ENCODE measurements around the gene ARG2.
A peak's percentile ranks its signal among the peaks of the same experiment; 100 is the strongest.

Gene ARG2

GRCh38 chr14:67619446-67620216, at the start of gene ARG2:
Gene ARG2, plus strand, starts transcription at chr14:67619920. Its CDS starts 58 bp downstream, at chr14:67619978.
- peak; percentile 77 for DNase-seq (ENCODE audit: low read depth)

DNA sequence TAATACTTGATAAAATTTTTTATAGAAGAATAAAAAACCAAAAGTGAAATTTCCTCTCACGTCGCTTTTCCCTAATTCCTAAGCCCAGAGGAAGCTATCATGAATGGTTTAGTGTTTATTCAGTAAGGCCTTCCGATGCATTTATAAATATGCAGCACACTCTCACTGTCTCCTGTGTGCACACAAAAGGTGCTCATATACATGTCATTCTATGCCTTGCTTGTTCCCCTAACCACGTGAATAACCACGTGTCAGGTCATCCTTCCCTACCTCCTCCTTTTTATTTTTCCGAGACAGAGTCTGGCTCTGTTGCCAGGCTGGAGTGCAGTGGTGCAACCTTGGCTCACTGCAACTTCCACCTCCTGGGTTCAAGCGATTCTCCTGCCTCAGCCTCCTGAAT, 49.3 kb upstream of the ARG2 start:
- DNase-seq (ENCODE audit: low read depth), result no peak

DNA sequence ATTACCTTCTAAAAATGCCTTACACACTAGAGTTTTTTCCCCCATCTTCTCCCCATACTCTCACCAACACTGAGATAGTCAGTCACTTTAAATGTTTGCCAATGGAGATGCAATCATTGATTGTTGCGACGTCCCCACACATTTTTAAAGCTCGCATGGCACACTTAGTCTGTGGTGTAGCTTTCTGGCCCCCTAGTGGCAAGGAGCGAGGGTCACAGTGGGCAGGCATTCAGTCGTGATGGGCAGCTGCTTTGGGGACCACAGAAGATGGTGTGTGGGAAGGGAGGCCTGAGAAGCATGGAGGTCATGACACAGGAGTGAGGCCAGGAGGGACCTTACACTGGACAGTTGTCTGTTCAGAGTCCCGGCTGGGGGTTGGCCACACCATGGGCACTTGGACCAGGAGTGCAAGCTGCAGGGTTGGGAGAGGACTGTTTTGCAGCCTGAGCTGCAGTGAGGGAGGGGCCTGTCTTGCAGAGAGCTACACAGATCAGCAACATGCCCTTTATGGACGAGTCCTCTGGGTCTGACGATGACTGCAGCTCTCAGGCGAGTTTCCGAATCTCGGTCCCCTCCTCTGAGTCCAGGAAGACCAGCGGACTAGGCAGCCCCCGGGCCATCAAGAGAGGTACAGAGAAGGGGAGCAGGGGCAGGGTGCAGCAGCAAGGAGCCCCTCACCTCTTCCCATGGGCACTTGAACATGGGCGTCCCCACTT, 48.3 kb upstream of the ARG2 start:
- DNase-seq (ENCODE audit: low read depth), result peak; percentile 48

DNA sequence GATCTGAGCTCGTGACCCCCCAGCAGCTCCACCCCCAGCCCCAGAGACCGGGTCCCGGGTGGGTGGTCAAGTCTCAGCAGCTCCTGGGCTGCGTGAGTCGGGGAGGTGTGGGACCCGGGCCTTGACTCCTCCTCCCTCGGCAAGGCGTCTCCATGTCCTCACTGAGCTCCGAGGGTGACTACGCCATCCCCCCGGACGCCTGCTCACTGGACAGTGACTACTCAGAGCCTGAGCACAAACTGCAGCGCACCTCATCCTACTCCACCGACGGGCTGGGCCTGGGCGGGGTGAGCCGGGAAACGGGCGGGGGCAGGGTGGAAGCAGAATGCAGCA, 47.8 kb upstream of the ARG2 start:
- DNase-seq (ENCODE audit: low read depth), result no peak

GRCh38 chr14:67572608-67573007, 47.1 kb upstream of the ARG2 start:
- no peak for DNase-seq (ENCODE audit: low read depth)

- DNase-seq (ENCODE audit: low read depth), result no peak
These were observed 46.3 kb upstream of the ARG2 start for GRCh38 chr14:67573228-67574010.

DNA sequence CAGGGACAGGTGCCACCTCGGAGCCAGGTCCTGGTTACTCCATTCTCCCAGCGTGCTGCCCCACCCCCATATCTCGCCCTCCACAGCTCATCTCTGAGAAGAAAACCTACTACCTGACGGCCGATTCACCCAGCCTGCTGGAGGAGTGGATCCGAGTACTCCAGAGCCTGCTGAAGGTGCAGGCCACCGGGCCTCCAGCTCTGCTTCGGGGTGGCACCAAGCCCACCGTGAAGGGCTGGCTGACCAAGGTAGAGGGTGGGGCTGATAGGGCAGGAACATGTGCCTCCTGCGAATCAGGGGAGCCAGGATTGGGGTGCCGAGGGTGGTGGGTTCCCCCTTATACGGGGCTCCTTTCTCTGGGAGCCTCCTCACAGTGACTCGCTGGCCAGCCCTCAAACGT, 45.6 kb upstream of the ARG2 start:
- no peak for DNase-seq (ENCODE audit: low read depth)

DNA sequence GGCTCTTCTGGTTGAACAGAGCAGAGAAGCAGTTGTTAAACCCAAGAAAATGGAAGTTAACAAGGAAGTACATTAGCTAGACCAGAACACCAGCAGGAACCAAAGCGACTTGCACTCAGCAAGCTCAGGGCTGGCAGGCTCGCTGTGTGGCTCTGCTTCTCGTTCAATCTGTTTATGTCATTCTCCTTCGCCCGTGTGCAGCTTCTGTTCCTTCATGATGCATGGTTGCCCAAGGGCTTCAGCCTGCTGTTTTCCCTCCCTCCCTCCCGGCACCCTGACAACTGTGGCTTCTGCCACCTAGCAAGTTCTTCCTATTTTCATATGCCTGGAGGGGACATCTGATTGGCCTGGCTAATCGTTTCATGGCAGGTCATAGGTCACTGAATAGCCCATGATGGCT, 44.9 kb upstream of the ARG2 start:
- no peak for DNase-seq (ENCODE audit: low read depth)

DNA sequence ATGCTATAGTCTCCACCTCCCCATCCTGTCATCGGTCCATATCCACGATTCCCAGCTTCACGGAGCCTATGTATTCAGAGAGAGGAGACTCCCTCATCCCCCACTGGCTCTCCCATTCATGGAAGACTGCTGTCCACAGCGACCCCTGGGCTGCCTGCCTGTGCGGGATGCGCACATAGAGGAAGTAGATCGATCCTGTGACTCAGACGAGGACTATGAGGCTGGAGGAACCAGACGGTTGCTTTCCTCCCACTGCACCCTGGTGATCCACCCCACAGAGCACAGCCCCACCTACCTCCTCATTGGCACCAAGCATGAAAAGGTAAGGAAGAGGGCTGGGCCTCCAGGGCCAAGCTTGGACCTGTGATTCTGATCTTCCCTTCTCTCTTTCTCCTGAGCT, 44.0 kb upstream of the ARG2 start:
- DNase-seq (ENCODE audit: low read depth), result no peak

DNA sequence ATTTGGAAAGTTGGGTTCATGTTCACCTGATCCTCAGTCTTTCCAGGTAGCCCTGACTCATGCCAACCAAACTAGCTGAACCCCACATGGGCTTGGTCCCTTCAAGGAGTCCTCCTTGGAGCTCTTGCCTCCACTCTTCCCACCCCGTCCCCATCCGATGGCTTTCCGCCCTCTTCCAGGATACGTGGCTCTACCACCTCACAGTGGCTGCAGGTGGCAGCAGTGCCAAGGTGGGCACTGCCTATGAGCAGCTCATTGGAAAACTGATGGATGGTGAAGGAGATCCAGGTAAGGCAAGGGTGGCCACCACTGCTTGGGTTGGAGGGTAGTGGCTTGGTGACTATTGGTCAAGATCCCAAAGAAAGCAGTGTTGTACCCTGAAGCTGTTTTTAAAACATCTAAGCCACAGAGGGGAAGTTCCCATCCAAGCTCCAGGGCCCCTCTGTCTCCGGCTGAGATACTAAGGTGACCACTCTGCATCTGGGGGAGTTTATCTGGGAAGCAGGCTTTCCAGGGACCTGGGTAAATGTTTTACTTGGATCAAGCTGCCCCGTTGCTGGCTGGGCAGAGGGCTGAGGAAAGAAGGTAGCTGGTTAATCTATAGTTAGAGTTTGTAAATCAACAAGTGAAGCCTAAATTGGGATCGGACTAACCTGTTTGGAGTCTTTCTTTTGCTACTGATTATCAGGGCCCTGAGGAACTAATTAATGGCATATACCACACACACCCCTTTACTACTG, 43.3 kb upstream of the ARG2 start:
- no peak for DNase-seq (ENCODE audit: low read depth)

DNA sequence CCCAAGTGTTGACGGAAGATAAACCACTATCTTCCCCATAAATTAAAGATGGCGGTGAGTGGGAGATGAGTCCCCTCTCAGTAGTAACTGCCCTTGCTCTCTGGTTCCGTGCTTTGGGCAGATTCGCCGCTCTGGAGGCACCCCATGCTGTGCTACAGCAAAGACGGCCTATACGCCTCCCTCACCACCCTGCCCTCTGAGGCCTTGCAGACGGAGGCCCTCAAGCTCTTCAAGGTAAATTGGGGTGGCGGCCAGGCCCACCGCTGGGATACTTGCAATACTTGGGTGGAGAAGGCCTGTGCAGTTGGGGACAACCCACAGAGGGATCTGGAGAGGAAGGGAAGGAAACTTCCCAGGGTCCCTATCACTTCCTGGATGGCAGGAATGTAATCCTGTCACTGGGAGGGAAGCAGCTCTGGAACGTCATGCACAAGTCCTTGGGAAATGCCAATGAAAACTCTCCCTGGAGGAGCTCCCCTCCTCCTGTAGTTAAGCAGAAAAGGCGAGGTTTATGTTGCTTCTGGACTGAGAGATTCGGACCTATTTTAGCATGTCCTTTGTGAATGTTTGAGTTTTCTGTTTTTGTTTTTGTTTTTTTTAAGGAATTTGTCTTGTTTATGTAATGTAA, 42.4 kb upstream of the ARG2 start:
- no peak for DNase-seq (ENCODE audit: low read depth)

DNA sequence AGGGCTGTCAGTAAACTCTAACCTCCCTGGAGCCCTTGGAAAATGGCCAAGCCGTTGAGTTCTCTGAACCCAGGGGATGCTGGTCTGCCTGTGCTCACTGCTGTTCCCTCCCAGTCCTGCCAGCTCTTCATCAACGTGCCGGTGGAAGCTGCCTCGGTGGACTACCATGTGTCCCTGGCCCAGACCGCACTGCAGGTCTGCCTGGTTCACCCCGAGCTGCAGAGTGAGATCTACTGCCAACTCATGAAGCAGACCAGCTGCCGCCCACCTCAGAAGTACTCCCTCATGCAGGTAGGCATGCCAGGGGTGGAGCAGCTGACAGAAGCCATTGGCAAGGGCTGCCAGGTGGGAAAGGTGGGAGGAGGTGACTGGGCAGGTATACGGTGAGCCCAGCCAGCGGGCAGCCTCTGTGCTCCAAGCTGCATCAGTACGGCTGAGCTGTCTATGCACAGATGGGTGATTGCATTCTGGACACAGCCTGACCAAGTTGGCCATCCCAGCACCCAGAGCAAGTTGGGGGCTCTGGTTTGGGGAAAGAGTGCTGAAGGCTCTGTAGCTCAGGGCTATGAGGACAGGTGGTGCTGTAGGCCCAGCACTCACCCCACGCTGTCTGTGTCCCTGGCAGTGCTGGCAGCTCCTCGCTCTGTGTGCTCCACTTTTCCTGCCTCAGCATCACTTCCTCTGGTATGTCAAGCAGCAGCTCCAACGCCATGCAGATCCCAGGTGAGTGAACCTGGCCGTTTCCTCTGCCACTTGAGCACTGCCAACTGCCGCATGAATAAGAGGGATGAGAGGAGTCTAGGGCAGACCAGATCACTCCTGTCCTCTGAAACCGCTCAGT, 41.6 kb upstream of the ARG2 start:
- no peak for DNase-seq (ENCODE audit: low read depth)

- DNase-seq (ENCODE audit: low read depth), result no peak
These were observed 40.7 kb upstream of the ARG2 start for GRCh38 chr14:67579040-67579439.

- no peak for DNase-seq (ENCODE audit: low read depth)
These were observed 40.1 kb upstream of the ARG2 start for GRCh38 chr14:67579636-67580035.

DNA sequence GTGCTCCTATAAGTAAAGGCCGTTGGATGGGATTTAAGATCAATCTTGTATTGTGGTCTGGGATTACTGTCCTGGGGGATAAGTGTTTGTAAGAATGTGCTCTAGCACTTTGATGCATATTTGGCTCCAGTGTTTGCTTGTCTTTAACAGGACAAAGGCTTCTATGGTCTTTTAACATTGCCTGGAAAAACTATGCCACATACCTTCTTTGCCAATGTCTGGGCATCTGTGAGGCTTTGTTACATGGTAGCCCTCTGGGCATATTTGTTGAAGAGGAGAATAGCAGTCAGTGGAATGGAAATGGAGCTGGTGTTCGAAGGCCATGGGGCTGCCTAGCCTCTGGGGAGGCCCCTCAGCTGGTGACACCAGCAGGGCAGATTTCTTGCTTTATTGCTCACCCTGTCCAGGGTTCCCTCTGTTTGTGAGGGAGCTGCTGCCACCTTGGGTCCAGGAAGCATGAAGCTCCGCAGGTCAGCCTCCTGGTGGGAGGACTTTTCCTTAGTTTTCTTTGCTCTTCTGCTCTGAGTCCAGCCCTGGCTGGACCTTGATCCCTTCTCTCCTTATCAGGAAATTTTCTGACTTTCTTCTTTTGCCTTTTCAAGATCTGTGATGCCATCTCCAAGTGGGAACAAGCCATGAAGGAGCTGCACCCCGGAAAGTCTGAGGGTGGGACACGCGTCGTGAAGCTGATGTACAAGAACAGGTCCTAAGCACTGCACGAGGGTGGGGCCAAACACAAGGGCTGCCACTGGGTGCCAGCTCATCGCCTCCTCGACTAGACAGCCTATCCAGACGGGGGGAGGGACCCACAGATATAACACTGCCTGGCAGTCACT, 39.2 kb upstream of the ARG2 start:
- DNase-seq (ENCODE audit: low read depth), result no peak

- no peak for DNase-seq (ENCODE audit: low read depth)
These were observed 38.1 kb upstream of the ARG2 start for GRCh38 chr14:67581643-67582042.

DNA sequence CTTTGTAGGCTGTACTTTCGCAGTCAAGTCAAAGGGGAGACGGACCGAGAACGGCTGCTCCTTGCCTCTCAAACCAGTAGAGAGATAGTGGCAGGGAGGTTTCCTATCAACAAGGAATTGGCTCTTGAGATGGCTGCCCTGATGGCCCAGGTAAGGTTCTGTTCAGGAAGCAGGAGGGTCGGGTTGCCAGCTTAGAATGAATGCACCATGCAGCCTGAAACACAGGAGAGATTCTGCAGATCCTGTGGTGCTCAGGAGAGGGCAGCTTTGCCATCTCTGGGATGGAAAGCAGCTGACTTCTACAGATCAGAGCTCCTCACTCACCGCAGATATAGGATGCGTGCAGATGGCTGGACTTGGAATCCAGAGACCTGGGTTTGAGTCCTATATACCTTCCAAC, 37.7 kb upstream of the ARG2 start:
- DNase-seq (ENCODE audit: low read depth), result no peak

DNA sequence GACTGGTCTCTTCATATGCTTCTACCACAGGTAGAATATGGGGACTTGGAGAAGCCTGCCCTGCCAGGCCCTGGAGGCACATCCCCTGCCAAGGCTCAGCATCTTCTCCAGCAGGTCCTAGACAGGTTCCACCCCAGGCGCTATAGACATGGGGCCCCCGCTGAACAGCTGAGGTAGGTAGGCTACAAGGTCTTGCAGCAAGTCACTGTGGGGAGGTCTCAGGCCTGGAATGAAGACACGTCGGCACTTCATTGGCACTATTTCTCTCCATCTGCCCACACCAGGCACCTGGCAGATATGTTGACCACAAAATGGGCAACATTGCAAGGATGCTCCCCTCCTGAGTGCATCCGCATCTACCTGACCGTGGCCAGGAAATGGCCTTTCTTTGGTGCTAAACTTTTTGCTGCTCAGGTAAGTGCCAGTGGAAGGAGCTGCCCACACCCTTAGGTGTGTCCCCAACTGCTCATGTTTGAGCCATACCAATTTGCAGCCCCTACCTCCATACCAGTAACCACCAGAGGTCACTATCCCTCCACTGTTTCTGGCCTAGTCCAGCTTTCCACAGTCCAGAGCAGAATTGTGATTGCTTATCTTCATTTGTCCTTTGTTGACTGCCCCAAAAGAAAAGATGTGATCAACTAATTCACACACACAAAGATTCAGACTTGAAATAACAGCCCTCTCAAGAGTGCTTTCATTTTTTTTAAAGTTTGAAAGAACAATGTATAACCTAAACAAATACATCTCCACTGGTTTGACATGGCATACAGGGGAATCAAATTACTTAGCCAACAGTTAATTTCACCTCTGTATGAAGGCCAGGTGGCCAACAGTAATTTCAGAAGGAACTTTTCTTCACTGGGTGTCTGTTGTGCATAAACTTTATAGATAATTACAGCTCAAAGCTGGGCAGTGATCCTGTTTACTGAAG, 35.7 kb upstream of the ARG2 start:
- peak; percentile 24 for DNase-seq (ENCODE audit: low read depth)

- no peak for DNase-seq (ENCODE audit: low read depth)
These were observed 34.7 kb upstream of the ARG2 start for GRCh38 chr14:67584978-67585377.

Data from fibroblast of gingiva (primary cell).